Astrocyte (in vitro differentiated cells and primary cell): ENCODE results near the gene NAV2.

Source experiments
- CTCF ChIP-seq: IDR thresholded peaks from 2 replicates; pipeline ENCODE4 v1.5.1; 2011; ENCODE audit warnings: low read depth, mild to moderate bottlenecking, inconsistent platforms, low read length, moderate library complexity; ENCODE audit not compliant: insufficient read depth
- EZH2 ChIP-seq: IDR thresholded peaks from 2 replicates; pipeline ENCODE4 v1.6.1; 2012; ENCODE audit warnings: mild to moderate bottlenecking, low read length, inconsistent platforms; ENCODE audit not compliant: insufficient read depth

DNA sequence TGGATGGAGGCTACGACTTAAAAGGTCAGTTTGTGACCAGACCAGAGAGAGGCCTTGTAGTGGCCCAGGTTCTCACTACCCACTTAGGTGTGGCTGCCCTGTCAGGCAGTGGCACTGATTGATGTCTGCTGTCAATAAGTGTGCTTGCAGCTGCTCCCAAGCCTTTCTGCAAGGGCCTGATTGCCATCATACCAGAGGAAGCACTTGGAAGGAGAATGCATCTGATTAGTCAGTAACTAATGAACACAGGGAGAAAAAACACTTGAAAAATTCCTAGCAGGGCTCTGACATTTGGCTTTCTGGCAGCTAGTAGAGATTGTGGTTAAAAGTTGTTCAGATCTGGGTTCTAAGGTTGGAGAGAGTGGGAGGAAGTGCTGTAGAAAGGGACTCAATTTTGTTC is 107.5 kb downstream of the NAV2 start:
- TF ChIP-seq CTCF, result no peak
- no peak for TF ChIP-seq EZH2
